WTC11 (cell line): ENCODE data around the gene CACNA2D4.

ENCODE experiments used
- CTCF ChIP-seq: fragments of 200-600 bp; IDR thresholded peaks from 2 replicates; pipeline ENCODE4 v1.8.0; 2022; ENCODE audit warnings: antibody characterized with exemption
- IRF1 ChIP-seq: sonication (generic); formaldehyde crosslinking; IDR thresholded peaks from 2 replicates; pipeline ENCODE4 v1.8.0; 2023; ENCODE audit warnings: missing genetic modification reagents
- IRF2 ChIP-seq: sonication (generic); formaldehyde crosslinking; IDR thresholded peaks from 2 replicates; pipeline ENCODE4 v1.8.0; 2022; ENCODE audit warnings: low read depth, missing genetic modification reagents, borderline replicate concordance
- MLX ChIP-seq: sonication (generic); formaldehyde crosslinking; IDR thresholded peaks from 2 replicates; pipeline ENCODE4 v1.8.1; 2023; ENCODE audit warnings: mild to moderate bottlenecking, missing genetic modification reagents, moderate library complexity
- TEAD4 ChIP-seq: sonication (generic); formaldehyde crosslinking; IDR thresholded peaks from 2 replicates; pipeline ENCODE4 v1.8.0; 2022; ENCODE audit warnings: mild to moderate bottlenecking, missing genetic modification reagents
- ZNF219 ChIP-seq: sonication (generic); formaldehyde crosslinking; IDR thresholded peaks from 2 replicates; pipeline ENCODE4 v1.8.0; 2023; ENCODE audit warnings: missing genetic modification reagents, mild to moderate bottlenecking, borderline replicate concordance
- ZNF425 ChIP-seq: fragments of 250-450 bp; sonication (Bioruptor Pico); conservative IDR thresholded peaks from 2 replicates; pipeline ENCODE4 v1.9.0; 2021; ENCODE audit warnings: mild to moderate bottlenecking
- TF ChIP-seq, protein P1 (sequence below): sonication (generic); formaldehyde crosslinking; IDR thresholded peaks from 2 replicates; pipeline ENCODE4 v1.8.1; 2022; ENCODE audit warnings: low read depth, missing genetic modification reagents, borderline replicate concordance

DNA sequence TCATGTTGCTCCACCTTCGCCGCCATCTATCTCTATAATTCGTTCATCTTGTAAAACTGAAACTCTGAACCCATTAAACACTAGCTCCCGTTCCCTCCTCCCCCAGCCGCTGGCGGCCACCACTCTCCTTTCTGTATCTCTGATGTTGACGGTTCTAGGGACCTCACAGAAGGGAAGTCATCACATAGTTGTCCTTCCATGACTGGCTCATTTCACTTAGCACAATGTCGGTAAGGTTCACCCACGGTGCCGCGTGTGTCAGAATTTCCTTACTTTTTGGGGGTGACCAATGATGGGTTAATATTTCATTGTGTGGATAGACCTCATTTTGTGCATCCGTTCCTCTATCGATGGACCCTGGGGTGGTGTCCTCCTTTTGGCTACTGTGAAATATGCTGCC lies 2.0 kb upstream of the CACNA2D4 start:
- TF ChIP-seq IRF1 (no peak), MLX (CRISPR knock-in tag) (no peak), CTCF (no peak), TEAD4 (no peak), ZNF425 (CRISPR knock-in tag) (no peak), ZNF219 (CRISPR knock-in tag) (no peak), IRF2 (CRISPR knock-in tag) (no peak)
- TF ChIP-seq, protein P1, sequence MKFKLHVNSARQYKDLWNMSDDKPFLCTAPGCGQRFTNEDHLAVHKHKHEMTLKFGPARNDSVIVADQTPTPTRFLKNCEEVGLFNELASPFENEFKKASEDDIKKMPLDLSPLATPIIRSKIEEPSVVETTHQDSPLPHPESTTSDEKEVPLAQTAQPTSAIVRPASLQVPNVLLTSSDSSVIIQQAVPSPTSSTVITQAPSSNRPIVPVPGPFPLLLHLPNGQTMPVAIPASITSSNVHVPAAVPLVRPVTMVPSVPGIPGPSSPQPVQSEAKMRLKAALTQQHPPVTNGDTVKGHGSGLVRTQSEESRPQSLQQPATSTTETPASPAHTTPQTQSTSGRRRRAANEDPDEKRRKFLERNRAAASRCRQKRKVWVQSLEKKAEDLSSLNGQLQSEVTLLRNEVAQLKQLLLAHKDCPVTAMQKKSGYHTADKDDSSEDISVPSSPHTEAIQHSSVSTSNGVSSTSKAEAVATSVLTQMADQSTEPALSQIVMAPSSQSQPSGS (CRISPR knock-in tag) = no peak
